ENCODE measurements around the gene OBP2B. TPM values are rescaled to one million over a fixed set of nuclear protein-coding genes. Genes with fewer than 3 reads are reported as not detected.
A peak's percentile ranks its signal among the peaks of the same experiment; 100 is the strongest.
"Not testable (repeated sequence)": the region's sequence is repeated elsewhere in the genome, so short reads cannot be mapped to it uniquely, and the experiment has no call there.

OBP2B gene
- total RNA-seq, 1 donor from 2014 or later: not detected

- peak overlapping the region; percentile 80 for H3K27ac ChIP-seq
- H3K27me3 ChIP-seq: no peaks in the 10 kb centered on the region
- no peaks in the 10 kb centered on the region for H3K9me3 ChIP-seq
- H3K4me3 ChIP-seq: peak overlapping the region in 1 of 2 donors; percentile 27
- no peaks in the 10 kb centered on the region for H3K36me3 ChIP-seq
- TF ChIP-seq, protein P1, sequence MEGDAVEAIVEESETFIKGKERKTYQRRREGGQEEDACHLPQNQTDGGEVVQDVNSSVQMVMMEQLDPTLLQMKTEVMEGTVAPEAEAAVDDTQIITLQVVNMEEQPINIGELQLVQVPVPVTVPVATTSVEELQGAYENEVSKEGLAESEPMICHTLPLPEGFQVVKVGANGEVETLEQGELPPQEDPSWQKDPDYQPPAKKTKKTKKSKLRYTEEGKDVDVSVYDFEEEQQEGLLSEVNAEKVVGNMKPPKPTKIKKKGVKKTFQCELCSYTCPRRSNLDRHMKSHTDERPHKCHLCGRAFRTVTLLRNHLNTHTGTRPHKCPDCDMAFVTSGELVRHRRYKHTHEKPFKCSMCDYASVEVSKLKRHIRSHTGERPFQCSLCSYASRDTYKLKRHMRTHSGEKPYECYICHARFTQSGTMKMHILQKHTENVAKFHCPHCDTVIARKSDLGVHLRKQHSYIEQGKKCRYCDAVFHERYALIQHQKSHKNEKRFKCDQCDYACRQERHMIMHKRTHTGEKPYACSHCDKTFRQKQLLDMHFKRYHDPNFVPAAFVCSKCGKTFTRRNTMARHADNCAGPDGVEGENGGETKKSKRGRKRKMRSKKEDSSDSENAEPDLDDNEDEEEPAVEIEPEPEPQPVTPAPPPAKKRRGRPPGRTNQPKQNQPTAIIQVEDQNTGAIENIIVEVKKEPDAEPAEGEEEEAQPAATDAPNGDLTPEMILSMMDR (IDR thresholded peaks at IDR 0.05): no peak
- TF ChIP-seq POLR2A (IDR thresholded peaks at IDR 0.05): no peak
- TF ChIP-seq POLR2AphosphoS5 (IDR thresholded peaks at IDR 0.05; ENCODE audit: insufficient read depth in 1 of 2, low read depth in 1 of 2): no peak
- DNase-seq (ENCODE audit: extremely low spot score in 2 of 2): peak in 1 of 2 donors; percentile 34
- peaks cover 22% of the 10 kb centered on the region for H3K4me1 ChIP-seq
- intact Hi-C loops (cut with DNase I): no loop called here
Observed at GRCh38 chr9:133239533-133240090, 30.6 kb upstream of the OBP2B start.

DNA sequence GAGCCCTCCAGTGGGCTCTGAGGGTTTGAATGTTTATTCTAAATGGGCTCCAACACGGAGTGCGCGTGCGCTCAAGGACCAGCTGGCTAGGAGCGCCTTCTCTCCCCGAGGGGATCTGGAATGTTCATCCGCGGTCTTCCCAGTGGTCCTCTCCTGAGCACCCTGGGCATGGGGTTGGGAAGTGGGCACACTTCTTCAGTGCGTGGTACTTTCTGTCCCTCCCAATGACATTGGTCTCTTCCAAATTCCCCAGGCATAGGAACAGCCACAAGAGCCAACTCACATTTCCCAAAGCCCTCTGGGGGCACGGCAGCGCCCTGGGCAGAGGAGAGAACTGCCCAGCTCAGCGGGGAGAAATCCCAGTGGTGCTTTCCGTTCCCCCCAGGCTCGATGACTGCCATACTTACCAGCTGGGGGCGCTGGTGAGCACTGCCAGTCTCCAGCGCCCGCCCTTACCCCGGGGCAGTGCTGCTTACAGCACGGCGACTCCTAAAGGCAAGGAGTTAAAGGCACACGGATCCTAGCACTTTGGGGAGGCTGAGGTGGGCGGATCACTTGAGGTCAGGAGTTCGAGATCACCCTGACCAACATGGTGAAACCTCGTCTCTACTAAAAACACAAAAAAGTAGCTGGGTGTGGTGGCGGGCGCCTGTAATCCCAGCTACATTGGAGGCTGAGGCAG, 29.9 kb upstream of the OBP2B start:
- H3K4me3 ChIP-seq: peak overlapping the region; percentile 27 to 36
- no peaks in the 10 kb centered on the region for H3K36me3 ChIP-seq
- no peaks in the 10 kb centered on the region for H3K9me3 ChIP-seq
- intact Hi-C loops (cut with DNase I): no loop called here
- peak overlapping the region; percentile 80 for H3K27ac ChIP-seq
- H3K4me1 ChIP-seq: peaks cover 22% of the 10 kb centered on the region
- TF ChIP-seq POLR2AphosphoS5 (IDR thresholded peaks at IDR 0.05; ENCODE audit: insufficient read depth in 1 of 2, low read depth in 1 of 2): no peak
- TF ChIP-seq POLR2A (IDR thresholded peaks at IDR 0.05): no peak
- TF ChIP-seq, protein P1 (IDR thresholded peaks at IDR 0.05): peak in 1 of 3 experiments; percentile 37
- DNase-seq (ENCODE audit: extremely low spot score in 2 of 2): peak in 1 of 2 donors; percentile 77
- H3K27me3 ChIP-seq: no peaks in the 10 kb centered on the region

DNA sequence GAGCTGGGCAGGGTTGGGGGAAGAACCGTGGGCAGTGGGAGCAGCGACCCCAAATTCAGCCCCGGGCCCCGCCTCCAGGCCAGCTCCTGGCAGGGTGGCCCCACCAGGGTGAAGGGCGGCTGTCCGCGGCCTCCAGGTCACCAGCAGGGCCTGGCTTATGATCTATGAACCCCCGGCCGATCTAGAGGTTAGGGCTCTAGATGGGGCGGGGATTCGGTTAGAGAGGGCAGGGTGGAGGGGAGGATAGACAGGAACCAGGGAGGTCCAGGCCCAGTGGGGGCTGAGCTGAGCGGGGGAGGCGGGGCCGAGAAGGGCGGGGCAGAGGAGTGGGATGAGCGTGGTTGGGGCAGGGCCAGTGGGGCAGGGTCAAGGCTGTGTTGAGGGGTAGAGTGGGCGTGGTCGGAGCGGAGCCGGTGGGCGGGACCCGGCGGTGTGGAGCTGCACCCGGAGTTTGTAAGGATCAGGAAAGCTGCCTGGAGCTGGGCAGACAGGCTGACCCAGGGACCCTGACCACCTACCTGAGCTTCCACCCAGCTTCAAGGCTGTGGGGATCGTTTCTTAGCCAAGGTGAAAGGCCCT, 29.3 kb upstream of the OBP2B start:
- peak in 1 of 2 donors; percentile 16 for TF ChIP-seq POLR2AphosphoS5 (IDR thresholded peaks at IDR 0.05; ENCODE audit: insufficient read depth in 1 of 2, low read depth in 1 of 2)
- TF ChIP-seq, protein P1 (IDR thresholded peaks at IDR 0.05): no peak
- no peaks in the 10 kb centered on the region for H3K27me3 ChIP-seq
- no peaks in the 10 kb centered on the region for H3K9me3 ChIP-seq
- peaks cover 22% of the 10 kb centered on the region for H3K4me1 ChIP-seq
- intact Hi-C loops (cut with DNase I): no loop called here
- DNase-seq (ENCODE audit: extremely low spot score in 2 of 2): peak in 1 of 2 donors; percentile 81
- peak overlapping the region; percentile 80 for H3K27ac ChIP-seq
- peak overlapping the region; percentile 27 to 36 for H3K4me3 ChIP-seq
- H3K36me3 ChIP-seq: no peaks in the 10 kb centered on the region

DNA sequence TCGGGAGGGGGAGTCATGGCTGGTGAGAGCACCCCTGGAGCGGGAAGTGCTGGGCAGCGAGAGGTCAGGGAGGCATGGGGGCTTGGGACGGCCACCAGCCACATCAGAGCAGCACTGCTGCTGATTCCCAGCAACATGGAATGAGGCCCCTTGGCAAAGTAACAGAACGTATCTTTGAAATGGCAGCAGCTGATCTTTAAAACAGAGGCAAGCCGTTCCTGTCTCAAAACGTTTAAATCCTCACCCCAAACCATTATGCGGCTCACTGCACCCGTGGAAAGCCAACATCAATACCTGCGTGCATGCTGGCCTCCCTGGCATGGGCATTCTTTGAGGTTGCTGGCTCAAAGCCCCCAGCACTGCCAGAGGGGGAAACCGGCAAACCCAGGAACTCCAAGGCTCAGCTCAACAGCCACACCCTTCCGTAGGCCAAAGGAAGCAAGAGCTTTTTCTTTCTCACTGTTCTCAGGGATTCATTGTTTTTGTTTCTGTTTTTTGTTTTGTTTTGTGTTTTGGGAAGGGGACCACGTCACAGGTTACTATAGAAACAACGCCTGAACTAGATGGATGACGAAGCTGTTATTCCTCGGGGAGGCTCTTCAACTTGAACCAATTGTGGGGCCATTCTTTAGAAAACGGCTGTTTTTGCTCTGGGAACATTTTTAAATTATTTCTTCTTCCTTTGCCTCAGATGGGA, 28.1 kb upstream of the OBP2B start:
- intact Hi-C loops (cut with DNase I): no loop called here
- no peak for DNase-seq (ENCODE audit: extremely low spot score in 2 of 2)

DNA sequence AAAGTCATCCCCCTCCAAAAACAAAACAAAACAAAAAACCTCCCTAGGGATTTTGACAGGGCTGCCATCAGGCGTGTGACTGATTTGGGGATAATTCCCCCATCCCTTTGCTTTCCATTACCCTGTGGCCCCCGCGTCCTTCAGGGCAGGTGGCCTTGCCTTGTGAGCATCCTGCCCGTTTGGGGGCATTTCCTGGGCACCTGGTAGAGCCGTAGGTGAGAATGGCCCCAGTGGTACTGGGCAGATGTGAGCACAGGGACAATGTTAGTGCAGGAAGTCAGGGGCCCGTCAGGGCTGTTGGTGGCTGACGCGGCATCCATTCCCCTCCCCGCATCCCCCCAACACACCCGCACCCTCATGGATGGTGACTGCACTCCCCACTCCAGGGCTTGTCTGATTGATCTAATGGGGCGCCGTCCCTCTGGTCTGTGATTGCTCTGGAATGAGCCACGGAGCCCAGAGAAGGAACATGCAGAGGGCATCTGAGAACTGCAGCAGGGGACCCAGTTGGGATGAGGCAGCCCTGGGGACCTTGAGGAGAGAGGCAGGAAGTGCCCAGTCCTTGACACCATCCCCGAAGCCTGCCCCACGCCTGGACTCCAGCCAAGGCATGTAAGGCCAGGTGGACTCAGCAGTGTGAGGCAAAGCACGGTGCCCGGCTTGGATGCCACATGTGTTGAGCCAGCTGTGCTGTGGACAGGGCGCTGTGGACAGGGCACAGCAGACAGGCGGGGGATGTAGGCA, 27.4 kb upstream of the OBP2B start:
- Histone ChIP-seq H3K27ac (peak overlapping the region; percentile 80), H3K4me1 (peaks cover 22% of the 10 kb centered on the region)
- H3K9me3 ChIP-seq; H3K27me3 ChIP-seq; H3K4me3 ChIP-seq; H3K36me3 ChIP-seq; intact Hi-C loops (cut with DNase I): not testable (repeated sequence)
- peak; percentile 80 to 94 for DNase-seq (ENCODE audit: extremely low spot score in 2 of 2)

More for the DNA sequence above, 28.1 kb upstream of the OBP2B start:
- H3K36me3 ChIP-seq: no peaks in the 10 kb centered on the region
- H3K4me3 ChIP-seq: no peak overlapping the region
- peak overlapping the region; percentile 80 for H3K27ac ChIP-seq
- TF ChIP-seq, protein P1 (IDR thresholded peaks at IDR 0.05): no peak
- no peak for TF ChIP-seq POLR2AphosphoS5 (IDR thresholded peaks at IDR 0.05; ENCODE audit: insufficient read depth in 1 of 2, low read depth in 1 of 2)
- no peak for TF ChIP-seq POLR2A (IDR thresholded peaks at IDR 0.05)
- peaks cover 22% of the 10 kb centered on the region for H3K4me1 ChIP-seq
- H3K27me3 ChIP-seq: no peaks in the 10 kb centered on the region
- H3K9me3 ChIP-seq: no peaks in the 10 kb centered on the region

Data from vagina (tissue), 2 donors.